ENCODE measurements around the gene C1orf232. TPM values are rescaled to one million over a fixed set of nuclear protein-coding genes. Genes with fewer than 3 reads are reported as not detected.

The C1orf232 gene
- total RNA-seq, 1 experiment from 2014 or later, result not detected

DNA sequence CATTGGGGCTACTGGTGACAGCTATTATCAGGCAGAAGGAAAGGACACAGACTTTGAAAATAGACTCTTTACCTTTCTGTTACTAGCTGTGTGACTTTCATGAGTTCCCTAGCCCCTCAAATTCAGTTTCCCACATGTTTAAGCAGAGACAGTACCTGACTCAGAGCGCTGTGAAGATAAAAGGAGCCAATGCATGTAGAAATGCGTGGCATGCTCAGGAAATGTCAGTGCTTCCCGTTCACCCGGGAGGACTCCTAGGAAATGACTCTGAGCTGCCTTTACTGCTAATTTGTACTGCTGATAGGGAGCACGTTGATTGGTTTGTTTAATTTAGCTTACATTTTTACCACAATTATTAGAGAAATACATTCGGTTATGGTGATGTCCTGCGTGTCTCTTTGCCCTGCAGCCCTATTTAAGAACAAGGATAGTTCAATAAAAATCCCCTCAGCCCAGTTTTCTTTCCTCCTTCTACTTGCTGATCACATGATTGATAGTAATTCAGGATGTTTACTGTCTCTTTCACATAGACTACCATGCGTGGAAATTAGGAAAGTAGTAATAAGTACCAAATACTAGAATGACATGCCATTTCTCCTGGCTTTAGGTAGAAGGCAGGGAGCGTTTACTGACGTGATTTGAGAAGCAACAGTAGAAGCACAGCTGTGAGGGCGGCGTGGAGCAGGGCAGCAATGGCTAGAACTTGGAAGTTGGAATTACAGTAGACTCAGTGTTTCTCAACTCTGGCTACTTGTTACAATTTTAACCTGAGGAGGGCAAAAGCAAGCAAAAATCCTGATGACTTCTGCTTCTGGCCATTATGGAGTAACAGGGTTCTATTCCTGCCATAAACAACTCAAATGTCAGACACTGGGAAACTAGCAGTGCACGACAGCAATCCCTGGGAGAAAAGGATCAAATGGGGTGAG, 41.3 kb downstream of the C1orf232 start:
- CTCF ChIA-PET, result no interaction called here
- H3K27me3 ChIP-seq (replicated peaks; ENCODE audit: insufficient read depth, low read depth, low read length, poor library complexity), result no peaks in the 10 kb centered on the region
- no peak overlapping the region for H3K4me3 ChIP-seq (ENCODE audit: low read depth, low read length, poor library complexity, severe bottlenecking)
- H3K9me3 ChIP-seq (ENCODE audit: low read depth, low read length, poor library complexity, severe bottlenecking), result no peaks in the 10 kb centered on the region
- no peak overlapping the region for H3K27ac ChIP-seq (ENCODE audit: low read depth, low read length, poor library complexity, severe bottlenecking)
- TF ChIP-seq EZH2 (IDR thresholded peaks at IDR 0.05; ENCODE audit: borderline replicate concordance, low read depth, low read length, poor library complexity, severe bottlenecking), result no peak
- TF ChIP-seq, protein P1, sequence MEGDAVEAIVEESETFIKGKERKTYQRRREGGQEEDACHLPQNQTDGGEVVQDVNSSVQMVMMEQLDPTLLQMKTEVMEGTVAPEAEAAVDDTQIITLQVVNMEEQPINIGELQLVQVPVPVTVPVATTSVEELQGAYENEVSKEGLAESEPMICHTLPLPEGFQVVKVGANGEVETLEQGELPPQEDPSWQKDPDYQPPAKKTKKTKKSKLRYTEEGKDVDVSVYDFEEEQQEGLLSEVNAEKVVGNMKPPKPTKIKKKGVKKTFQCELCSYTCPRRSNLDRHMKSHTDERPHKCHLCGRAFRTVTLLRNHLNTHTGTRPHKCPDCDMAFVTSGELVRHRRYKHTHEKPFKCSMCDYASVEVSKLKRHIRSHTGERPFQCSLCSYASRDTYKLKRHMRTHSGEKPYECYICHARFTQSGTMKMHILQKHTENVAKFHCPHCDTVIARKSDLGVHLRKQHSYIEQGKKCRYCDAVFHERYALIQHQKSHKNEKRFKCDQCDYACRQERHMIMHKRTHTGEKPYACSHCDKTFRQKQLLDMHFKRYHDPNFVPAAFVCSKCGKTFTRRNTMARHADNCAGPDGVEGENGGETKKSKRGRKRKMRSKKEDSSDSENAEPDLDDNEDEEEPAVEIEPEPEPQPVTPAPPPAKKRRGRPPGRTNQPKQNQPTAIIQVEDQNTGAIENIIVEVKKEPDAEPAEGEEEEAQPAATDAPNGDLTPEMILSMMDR (conservative IDR thresholded peaks at IDR 0.05; ENCODE audit: low read depth, low read length), result no peak
- POLR2A ChIA-PET (ENCODE audit: low non-redundant PET), result no interaction called here
- BruUV-seq (replicated peaks), result no TSS peak
- intact Hi-C loops (cut with micrococcal nuclease; ENCODE audit: unreplicated experiment), result no loop called here
- peaks cover 14% of the 10 kb centered on the region for H3K36me3 ChIP-seq (ENCODE audit: insufficient read depth, low read length, poor library complexity, severe bottlenecking)
- DNase-seq (ENCODE audit: low spot score), result no peak
- H3K4me1 ChIP-seq (ENCODE audit: insufficient read depth, low read length, poor library complexity, severe bottlenecking), result peaks cover 8% of the 10 kb centered on the region

DNA sequence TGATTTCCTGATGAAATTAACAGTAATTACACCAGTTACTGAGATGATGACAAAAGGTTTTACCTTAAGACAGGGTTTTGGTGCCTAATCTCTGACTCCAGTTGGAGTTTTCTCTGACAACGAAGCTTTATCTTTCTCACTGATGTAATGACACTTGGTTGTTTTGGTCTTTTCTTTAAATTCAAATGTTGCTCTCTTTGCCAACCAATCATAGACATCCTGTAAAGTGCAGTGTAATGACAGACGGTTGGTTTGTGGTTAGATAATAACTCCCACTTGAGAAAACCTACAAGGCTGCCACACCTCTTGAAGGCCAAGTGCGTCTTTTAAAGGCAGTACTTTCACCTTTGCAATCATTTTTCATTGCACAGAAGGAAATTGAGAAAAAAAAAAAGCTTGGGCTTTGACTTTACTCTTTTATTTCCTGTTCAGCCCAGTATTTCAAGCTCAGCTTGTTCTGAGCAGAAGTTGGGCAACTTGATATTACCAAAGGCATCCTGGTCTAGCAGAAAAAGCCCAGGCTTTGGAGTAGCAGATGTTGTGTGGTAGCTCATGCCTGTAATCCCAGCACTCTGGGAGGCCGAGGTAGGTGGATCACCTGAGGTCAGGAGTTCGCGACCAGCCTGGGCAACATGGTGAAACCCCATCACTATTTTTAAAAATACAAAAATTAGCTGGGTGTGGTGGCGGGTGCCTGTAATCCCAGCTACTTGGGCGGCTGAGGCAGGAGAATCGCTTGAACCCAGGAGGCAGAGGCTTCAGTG, 42.3 kb downstream of the C1orf232 start:
- ChIA-PET CTCF (interaction anchor here (1.1 kb wide), 1 partner anchor 19 kb away, joined by 4 read pairs; no protein-coding TSS in a partner anchor), POLR2A (ENCODE audit: low non-redundant PET) (no interaction called here)
- peaks cover 8% of the 10 kb centered on the region for H3K4me1 ChIP-seq (ENCODE audit: insufficient read depth, low read length, poor library complexity, severe bottlenecking)
- no peak for TF ChIP-seq EZH2 (IDR thresholded peaks at IDR 0.05; ENCODE audit: borderline replicate concordance, low read depth, low read length, poor library complexity, severe bottlenecking)
- TF ChIP-seq, protein P1 (conservative IDR thresholded peaks at IDR 0.05; ENCODE audit: low read depth, low read length), result no peak
- peak overlapping the region; percentile 19 for H3K27ac ChIP-seq (ENCODE audit: low read depth, low read length, poor library complexity, severe bottlenecking)
- intact Hi-C loops (cut with micrococcal nuclease; ENCODE audit: unreplicated experiment), result no loop called here
- H3K9me3 ChIP-seq (ENCODE audit: low read depth, low read length, poor library complexity, severe bottlenecking), result no peaks in the 10 kb centered on the region
- no peak overlapping the region for H3K4me3 ChIP-seq (ENCODE audit: low read depth, low read length, poor library complexity, severe bottlenecking)
- DNase-seq (ENCODE audit: low spot score), result peak; percentile 42
- no peaks in the 10 kb centered on the region for H3K27me3 ChIP-seq (replicated peaks; ENCODE audit: insufficient read depth, low read depth, low read length, poor library complexity)
- peaks cover 22% of the 10 kb centered on the region for H3K36me3 ChIP-seq (ENCODE audit: insufficient read depth, low read length, poor library complexity, severe bottlenecking)
- BruUV-seq (replicated peaks), result no TSS peak

DNA sequence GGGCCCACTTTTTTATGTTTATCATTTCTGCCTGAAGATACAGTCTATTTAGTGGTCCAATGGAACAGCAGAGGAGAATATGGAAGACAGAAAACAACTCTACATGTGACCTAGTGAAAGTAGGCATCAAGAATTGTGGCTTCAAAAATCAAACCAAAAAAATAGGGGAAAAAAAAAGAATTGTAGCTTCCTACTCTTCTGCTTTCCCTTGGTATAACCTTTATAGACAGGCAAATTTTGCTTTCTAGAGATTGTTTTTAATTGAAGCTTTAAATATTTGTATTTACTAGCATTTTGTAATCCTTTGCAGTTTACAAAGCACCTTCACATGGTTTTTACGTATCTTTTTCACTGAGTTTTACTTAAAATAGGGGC, 42.8 kb downstream of the C1orf232 start:
- H3K27me3 ChIP-seq (replicated peaks; ENCODE audit: insufficient read depth, low read depth, low read length, poor library complexity), result no peaks in the 10 kb centered on the region
- no peaks in the 10 kb centered on the region for H3K9me3 ChIP-seq (ENCODE audit: low read depth, low read length, poor library complexity, severe bottlenecking)
- DNase-seq (ENCODE audit: low spot score), result no peak
- H3K4me1 ChIP-seq (ENCODE audit: insufficient read depth, low read length, poor library complexity, severe bottlenecking), result peaks cover 8% of the 10 kb centered on the region
- no TSS peak for BruUV-seq (replicated peaks)
- POLR2A ChIA-PET (ENCODE audit: low non-redundant PET), result no interaction called here
- peak overlapping the region; percentile 19 for H3K27ac ChIP-seq (ENCODE audit: low read depth, low read length, poor library complexity, severe bottlenecking)
- H3K36me3 ChIP-seq (ENCODE audit: insufficient read depth, low read length, poor library complexity, severe bottlenecking), result peaks cover 23% of the 10 kb centered on the region
- intact Hi-C loops (cut with micrococcal nuclease; ENCODE audit: unreplicated experiment), result no loop called here
- TF ChIP-seq, protein P1 (conservative IDR thresholded peaks at IDR 0.05; ENCODE audit: low read depth, low read length), result no peak
- TF ChIP-seq EZH2 (IDR thresholded peaks at IDR 0.05; ENCODE audit: borderline replicate concordance, low read depth, low read length, poor library complexity, severe bottlenecking), result no peak
- H3K4me3 ChIP-seq (ENCODE audit: low read depth, low read length, poor library complexity, severe bottlenecking), result no peak overlapping the region
- CTCF ChIA-PET, result interaction anchor here (1.1 kb wide), 1 partner anchor 19 kb away, joined by 4 read pairs; no protein-coding TSS in a partner anchor

Data from A673 (cell line).